NCI-H2196 (cell line): ENCODE measurements around the gene RCAN3.
"Not testable (repeated sequence)": the region's sequence is repeated elsewhere in the genome, so short reads cannot be mapped to it uniquely, and the experiment has no call there.

Experiments
- DNase-seq: peaks from one replicate; lab custom pipeline; 2025; ENCODE audit not compliant: unreplicated experiment; lab: John Stamatoyannopoulos, UW

Gene RCAN3

DNA sequence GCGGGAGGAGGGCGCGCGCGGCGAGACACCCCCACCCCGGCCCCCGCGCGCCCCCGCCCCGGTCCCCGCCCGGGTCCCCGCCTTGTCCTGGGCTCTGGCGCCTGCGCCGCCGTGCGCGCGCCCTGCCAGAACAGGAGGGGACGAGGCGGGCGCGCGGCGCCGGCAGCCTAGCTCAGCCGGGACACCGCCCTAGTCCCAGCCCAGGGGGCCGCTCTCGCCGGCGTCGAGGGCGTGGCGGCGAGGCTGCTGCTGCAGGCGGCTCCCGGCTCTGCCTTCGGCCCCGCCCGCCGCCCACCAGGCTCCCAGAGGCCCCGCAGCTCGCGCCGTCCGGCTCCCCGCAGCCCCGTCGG lies at the start of gene RCAN3:
RCAN3 (plus strand) TSS at position 128 of the 350 bp plus-strand sequence. CDS start 11,537 bp downstream, outside the sequence.
- DNase-seq = peak; percentile 86

DNA sequence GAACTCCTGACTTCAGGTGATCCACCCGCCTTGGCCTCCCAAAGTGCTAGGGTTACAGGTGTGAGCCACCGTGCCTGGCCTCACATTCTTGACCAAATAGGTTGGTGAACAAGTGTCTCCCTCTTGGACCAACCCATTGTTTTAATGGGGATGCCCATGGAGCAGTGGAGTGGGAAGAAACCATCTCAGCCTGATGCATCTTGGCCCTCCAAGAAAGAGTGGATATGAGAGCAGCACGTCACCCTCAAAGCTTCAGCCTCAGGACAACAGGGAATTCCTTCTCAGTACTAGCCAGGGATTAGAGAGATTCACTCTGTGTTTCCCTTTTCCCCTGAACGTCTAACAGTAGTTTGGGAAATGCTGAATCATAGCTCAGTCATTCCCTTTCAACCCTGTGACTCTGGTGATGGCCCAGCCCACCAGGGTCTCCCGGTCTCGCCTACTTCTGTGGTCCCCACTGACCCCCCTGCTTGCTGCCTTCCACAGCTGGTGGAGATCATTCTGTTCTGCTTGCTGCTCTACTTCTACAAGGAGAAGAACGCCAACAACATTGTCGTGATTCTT lies 49.6 kb upstream of the RCAN3 start:
- DNase-seq = no peak

DNA sequence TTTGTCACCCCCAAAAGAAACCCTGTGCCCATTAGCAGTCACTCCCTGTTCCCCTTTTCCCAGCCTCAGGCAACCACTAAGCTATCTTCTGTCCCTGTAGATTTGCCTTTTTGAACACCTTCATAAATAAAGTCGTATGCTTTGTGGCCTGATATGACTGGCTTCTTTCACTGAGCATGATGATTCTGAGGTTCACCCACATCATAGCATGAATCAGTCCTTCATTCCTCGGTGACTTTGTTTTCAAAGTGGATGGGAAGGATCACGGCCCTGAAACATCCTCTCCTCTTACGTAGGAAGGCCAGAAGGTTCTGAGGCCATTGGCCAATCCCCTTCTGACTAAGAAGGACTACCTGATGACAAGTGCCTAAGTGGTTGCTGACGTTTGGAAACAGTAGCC lies 48.0 kb upstream of the RCAN3 start:
- no peak for DNase-seq

DNA sequence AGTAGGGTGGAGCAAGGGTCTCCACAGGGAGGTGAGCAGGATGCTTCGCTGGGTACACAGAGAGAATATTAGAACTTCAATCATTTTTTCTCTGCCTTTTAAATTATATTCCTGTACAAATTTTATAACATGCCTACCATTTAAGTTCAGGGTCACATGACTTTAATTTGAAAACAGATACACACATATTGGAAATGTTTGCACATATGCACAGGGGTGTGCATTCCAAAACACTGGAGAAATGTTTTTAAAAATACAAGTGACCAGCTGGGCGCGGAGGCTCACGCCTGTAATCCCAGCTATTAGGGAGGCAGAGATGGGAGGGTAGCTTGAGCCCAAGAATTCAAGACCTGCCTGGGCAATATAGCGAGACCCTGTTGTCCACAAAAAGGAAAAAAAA lies 47.4 kb upstream of the RCAN3 start:
- no peak for DNase-seq

DNA sequence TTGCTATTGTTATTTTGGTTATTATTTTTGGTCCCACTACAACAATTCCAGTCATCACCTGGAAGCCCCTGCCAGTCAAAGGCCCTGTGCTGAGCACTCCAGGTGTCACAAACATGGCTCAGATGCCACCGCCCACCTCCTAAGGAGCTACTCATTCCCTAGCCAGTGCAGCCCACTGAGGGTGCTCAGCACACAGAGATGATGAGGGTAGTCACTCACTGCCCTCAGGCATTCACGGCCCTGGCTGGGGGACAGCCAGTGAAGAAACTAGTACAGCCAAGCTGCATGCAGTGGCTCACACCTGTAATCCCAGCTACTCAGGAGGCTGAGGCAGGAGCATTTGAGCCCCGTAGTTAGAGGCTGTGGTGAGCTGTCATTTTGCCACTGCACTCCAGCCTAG lies 44.8 kb upstream of the RCAN3 start:
- DNase-seq = no peak

DNA sequence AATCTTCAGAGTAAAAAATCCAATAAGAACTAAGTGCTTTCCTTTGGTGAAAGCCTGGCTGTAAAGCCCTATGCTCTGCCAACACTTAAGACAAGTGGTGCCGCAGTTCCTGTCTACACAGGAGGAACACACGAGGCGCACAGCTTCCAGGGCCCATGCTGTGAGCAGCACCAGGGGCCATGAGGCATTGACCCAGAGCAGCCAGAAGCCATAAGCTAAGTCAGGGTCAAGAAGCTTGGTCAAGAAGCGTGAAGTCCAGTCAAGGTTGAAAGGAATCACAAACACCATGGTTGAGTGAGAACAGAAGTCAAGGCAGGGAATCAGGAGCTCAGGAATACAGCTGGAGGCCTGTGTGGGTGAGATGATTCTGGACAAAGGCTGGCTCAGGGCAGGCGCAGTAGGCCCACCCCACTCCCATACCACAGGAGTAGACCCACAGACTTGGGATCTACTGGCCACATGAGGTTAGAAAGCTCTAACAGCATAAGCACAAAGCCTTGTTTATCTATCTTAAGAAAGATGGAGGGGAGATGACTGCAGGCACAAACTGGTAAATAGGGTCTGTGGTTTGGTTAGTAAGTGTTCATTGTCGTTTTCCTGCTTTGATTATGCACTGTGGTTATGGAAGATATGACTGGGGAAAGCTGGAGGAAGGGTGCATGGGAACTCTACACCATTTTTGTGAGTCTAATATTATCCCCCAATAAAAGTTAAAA lies 42.9 kb upstream of the RCAN3 start:
- DNase-seq = no peak

DNA sequence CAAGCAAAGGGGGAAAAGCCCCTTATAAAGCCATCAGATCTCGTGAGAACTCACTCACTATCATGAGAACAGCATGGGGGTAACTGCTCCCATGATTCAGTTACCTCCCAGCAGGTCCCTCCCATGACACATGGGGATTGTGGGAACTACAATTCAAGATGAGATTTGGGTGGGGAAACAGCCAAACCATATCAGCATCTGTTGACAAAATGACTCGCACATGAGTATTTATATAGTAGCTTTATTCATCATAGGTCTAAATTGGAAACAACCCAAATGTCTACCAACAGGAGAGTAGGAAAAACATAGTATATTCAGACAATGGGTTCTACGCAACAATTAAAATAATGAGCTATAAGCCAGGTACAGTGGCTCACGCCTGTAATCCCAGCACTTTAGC lies 40.5 kb upstream of the RCAN3 start:
- DNase-seq = not testable (repeated sequence)

GRCh38 chr1:24463776-24464735 lies 38.6 kb upstream of the RCAN3 start:
- DNase-seq = no peak

- no peak for DNase-seq
Observed at GRCh38 chr1:24465099-24465498, 37.5 kb upstream of the RCAN3 start.

- no peak for DNase-seq
Observed at GRCh38 chr1:24465638-24466037, 37.0 kb upstream of the RCAN3 start.

GRCh38 chr1:24468685-24469316 lies 33.8 kb upstream of the RCAN3 start:
- no peak for DNase-seq

GRCh38 chr1:24470592-24470991 lies 32.0 kb upstream of the RCAN3 start:
- DNase-seq = no peak

- DNase-seq = no peak
Observed at GRCh38 chr1:24472527-24473251, 29.9 kb upstream of the RCAN3 start.

- DNase-seq = no peak
Observed at GRCh38 chr1:24474193-24474592, 28.4 kb upstream of the RCAN3 start.

- no peak for DNase-seq
Observed at GRCh38 chr1:24475700-24476099, 26.9 kb upstream of the RCAN3 start.

DNA sequence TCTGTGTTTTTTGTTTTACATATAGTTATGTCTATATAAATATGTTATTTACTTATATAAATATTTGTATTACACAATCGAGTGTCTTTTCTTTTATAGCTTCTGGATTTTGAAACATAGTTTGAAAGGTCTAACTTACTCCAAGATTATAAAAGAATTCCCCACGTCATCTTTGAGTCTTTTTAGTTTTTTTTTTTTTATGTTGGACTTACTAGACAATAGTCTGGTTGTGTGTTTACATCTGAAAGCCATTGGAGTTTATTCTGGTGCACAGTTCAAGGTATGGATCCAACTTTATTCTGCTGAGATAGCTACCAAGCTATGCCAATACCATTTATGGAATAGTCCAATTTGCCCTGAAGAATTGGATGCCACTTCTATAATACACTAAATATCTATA lies 26.1 kb upstream of the RCAN3 start:
- no peak for DNase-seq

- DNase-seq = no peak
Observed at GRCh38 chr1:24477309-24477708, 25.3 kb upstream of the RCAN3 start.

- no peak for DNase-seq
Observed at GRCh38 chr1:24481101-24481500, 21.5 kb upstream of the RCAN3 start.

DNA sequence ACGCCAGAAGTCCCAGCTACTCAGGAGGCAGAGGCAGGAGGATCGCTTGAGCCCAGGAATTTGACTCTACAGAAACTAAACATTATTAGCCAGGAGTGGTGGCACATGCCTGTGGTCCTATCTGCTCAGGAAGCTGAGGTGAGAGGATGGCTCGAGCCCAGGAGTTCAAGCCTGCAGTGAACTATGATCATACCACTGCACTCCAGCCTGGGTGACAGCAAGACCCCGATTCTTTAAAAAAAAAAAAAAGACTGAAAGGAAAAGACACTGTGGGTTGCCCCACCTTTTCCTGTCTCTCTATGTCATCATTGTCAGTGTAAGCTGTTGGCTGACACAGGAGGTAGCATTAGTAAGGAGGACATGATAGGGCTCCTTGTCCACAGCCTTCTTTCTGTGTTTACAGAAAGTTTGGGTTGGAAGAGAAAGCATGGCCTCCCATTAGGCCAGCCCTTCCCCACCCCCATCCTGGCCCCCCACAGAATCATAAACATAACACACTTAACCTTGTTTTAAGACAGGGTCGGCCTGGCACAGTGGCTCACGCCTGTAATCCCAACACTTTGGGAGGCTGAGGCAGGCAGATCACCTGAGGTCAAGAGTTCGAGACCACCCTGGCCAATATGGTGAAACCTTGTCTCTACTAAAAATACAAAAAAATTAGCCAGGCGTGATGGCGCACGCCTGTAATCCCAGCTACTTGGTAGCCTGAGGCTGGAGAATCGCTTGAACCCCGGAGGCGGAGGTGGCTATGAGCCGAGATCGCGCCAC lies 20.6 kb upstream of the RCAN3 start:
- DNase-seq = no peak

- no peak for DNase-seq
Observed at GRCh38 chr1:24483441-24483840, 19.2 kb upstream of the RCAN3 start.
